ENCODE results near the gene SIAH3. TPM values are rescaled to one million over a fixed set of nuclear protein-coding genes. Genes with fewer than 3 reads are reported as not detected.

The SIAH3 gene
- total RNA-seq, 4 donors from 2014 or later, result not detected

GRCh38 chr13:45747071-45747470 lies 104.5 kb downstream of the SIAH3 start:
- WGBS, 2 donors (ENCODE audit: low coverage in 1 of 2), result 41 to 55% methylated on average over 2 of the region's 2 CpGs
- no peaks in the 10 kb centered on the region for H3K4me1 ChIP-seq
- no peaks in the 10 kb centered on the region for H3K36me3 ChIP-seq
- no peaks in the 10 kb centered on the region for H3K27me3 ChIP-seq
- TF ChIP-seq POLR2AphosphoS5 (IDR thresholded peaks at IDR 0.05), result no peak
- no peak for TF ChIP-seq CTCF (IDR thresholded peaks at IDR 0.05)
- no peak for TF ChIP-seq EP300 (IDR thresholded peaks at IDR 0.05; ENCODE audit: low read depth)
- H3K4me3 ChIP-seq, result no peak overlapping the region
- H3K27ac ChIP-seq, result no peak overlapping the region
- DNase-seq, result no peak
- H3K9me3 ChIP-seq, result no peaks in the 10 kb centered on the region
- in situ Hi-C loops (cut with MboI; ENCODE audit: low pct_ligation_motif_present in 1 of 4, low pct_unique_long_range_greater_than_20kb in 1 of 4, low sequenced_read_pairs in 3 of 4), result no loop called here
- intact Hi-C loops (cut with DNase I; ENCODE audit: low total_unique reads), result no loop called here

GRCh38 chr13:45744979-45745378 lies 106.6 kb downstream of the SIAH3 start:
- TF ChIP-seq POLR2AphosphoS5 (IDR thresholded peaks at IDR 0.05), result no peak
- no peak for TF ChIP-seq EP300 (IDR thresholded peaks at IDR 0.05; ENCODE audit: low read depth)
- no peak for TF ChIP-seq CTCF (IDR thresholded peaks at IDR 0.05)
- no peak for TF ChIP-seq POLR2A (IDR thresholded peaks at IDR 0.05)
- Histone ChIP-seq H3K36me3 (no peaks in the 10 kb centered on the region), H3K4me1 (no peaks in the 10 kb centered on the region), H3K4me3 (no peak overlapping the region), H3K27me3 (no peaks in the 10 kb centered on the region), H3K27ac (no peak overlapping the region), H3K9me3 (no peaks in the 10 kb centered on the region)
- intact Hi-C loops (cut with DNase I; ENCODE audit: low total_unique reads) (no loop called here), in situ Hi-C loops (cut with MboI; ENCODE audit: low pct_ligation_motif_present in 1 of 4, low pct_unique_long_range_greater_than_20kb in 1 of 4, low sequenced_read_pairs in 3 of 4) (no loop called here)
- DNase-seq, result no peak
- WGBS, 2 donors (ENCODE audit: low coverage in 1 of 2), result 70% methylated on average over 3 of the region's 3 CpGs; no CpG with 5 or more reads in 1 of the 2 donors

GRCh38 chr13:45742985-45743384 lies 108.6 kb downstream of the SIAH3 start:
- TF ChIP-seq CTCF (IDR thresholded peaks at IDR 0.05) (no peak), EP300 (IDR thresholded peaks at IDR 0.05; ENCODE audit: low read depth) (no peak), POLR2AphosphoS5 (IDR thresholded peaks at IDR 0.05) (no peak), POLR2A (IDR thresholded peaks at IDR 0.05) (no peak)
- Histone ChIP-seq H3K9me3 (no peaks in the 10 kb centered on the region), H3K4me1 (no peaks in the 10 kb centered on the region), H3K4me3 (no peak overlapping the region), H3K36me3 (no peaks in the 10 kb centered on the region), H3K27ac (no peak overlapping the region), H3K27me3 (no peaks in the 10 kb centered on the region)
- intact Hi-C loops (cut with DNase I; ENCODE audit: low total_unique reads) (no loop called here), in situ Hi-C loops (cut with MboI; ENCODE audit: low pct_ligation_motif_present in 1 of 4, low pct_unique_long_range_greater_than_20kb in 1 of 4, low sequenced_read_pairs in 3 of 4) (no loop called here)
- DNase-seq, result no peak
- WGBS, 2 donors (ENCODE audit: low coverage in 1 of 2), result 87 to 96% methylated on average over 3 to 5 of the region's 5 CpGs

GRCh38 chr13:45737571-45738017 lies 114.0 kb downstream of the SIAH3 start:
- intact Hi-C loops (cut with DNase I; ENCODE audit: low total_unique reads), result no loop called here
- TF ChIP-seq EP300 (IDR thresholded peaks at IDR 0.05; ENCODE audit: low read depth) (no peak), POLR2A (IDR thresholded peaks at IDR 0.05) (no peak), POLR2AphosphoS5 (IDR thresholded peaks at IDR 0.05) (no peak), CTCF (IDR thresholded peaks at IDR 0.05) (no peak)
- 42 to 80% methylated on average over 1 to 2 of the region's 2 CpGs for WGBS, 2 donors (ENCODE audit: low coverage in 1 of 2)
- in situ Hi-C loops (cut with MboI; ENCODE audit: low pct_ligation_motif_present in 1 of 4, low pct_unique_long_range_greater_than_20kb in 1 of 4, low sequenced_read_pairs in 3 of 4), result no loop called here
- H3K9me3 ChIP-seq, result no peaks in the 10 kb centered on the region
- no peaks in the 10 kb centered on the region for H3K4me1 ChIP-seq
- no peak overlapping the region for H3K27ac ChIP-seq
- no peaks in the 10 kb centered on the region for H3K27me3 ChIP-seq
- no peaks in the 10 kb centered on the region for H3K36me3 ChIP-seq
- no peak for DNase-seq
- H3K4me3 ChIP-seq, result no peak overlapping the region

All from transverse colon (tissue), 4 donors.